Kidney epithelial cell (primary cell): Measurements from ENCODE around the gene RCAN1. TPM values are rescaled to one million over a fixed set of nuclear protein-coding genes. Genes with fewer than 3 reads are reported as not detected.

Source experiments
- DNase-seq: peaks from one replicate; pipeline ENCODE4 v3.0.0-alpha.2; 2010; ENCODE audit warnings: low read depth
- H3K27me3 ChIP-seq: 2 replicates; pipeline ENCODE4 v1.6.0; 2011; ENCODE audit warnings: low read length; ENCODE audit not compliant: control insufficient read depth, insufficient read depth
- H3K36me3 ChIP-seq: 2 replicates; pipeline ENCODE4 v1.5.1; 2011; ENCODE audit warnings: low read length; ENCODE audit not compliant: control insufficient read depth, insufficient read depth
- H3K4me3 ChIP-seq: 2 replicates; pipeline ENCODE4 v1.5.1; 2011; ENCODE audit warnings: low read depth, mild to moderate bottlenecking, control low read depth, low read length
- CTCF ChIP-seq: IDR thresholded peaks from 2 replicates; pipeline ENCODE4 v1.5.1; 2011; ENCODE audit warnings: mild to moderate bottlenecking, moderate library complexity, low read length, control low read depth, inconsistent platforms; ENCODE audit not compliant: insufficient read depth, poor library complexity, severe bottlenecking
- total RNA-seq: library from RNA; depleted of rRNA; stranded (reverse); fragments of >200 nt; gene quantifications from 2 replicates; pipeline ENCODE4 v1.2.3, GENCODE V29; 2015

RCAN1 gene
- total RNA-seq, 1 donor from 2014 or later, result 82.4 TPM

- TF ChIP-seq CTCF, result no peak
- no peaks in the 10 kb centered on the region for H3K36me3 ChIP-seq
- H3K27me3 ChIP-seq, result no peaks in the 10 kb centered on the region
- no peak overlapping the region for H3K4me3 ChIP-seq
- no peak for DNase-seq
Measured at GRCh38 chr21:34553151-34553952, 61.6 kb downstream of the RCAN1 start.

GRCh38 chr21:34552360-34553098, 62.4 kb downstream of the RCAN1 start:
- H3K4me3 ChIP-seq, result no peak overlapping the region
- no peaks in the 10 kb centered on the region for H3K36me3 ChIP-seq
- no peaks in the 10 kb centered on the region for H3K27me3 ChIP-seq
- TF ChIP-seq CTCF, result no peak
- DNase-seq, result no peak

GRCh38 chr21:34550182-34550799, 64.6 kb downstream of the RCAN1 start:
- no peak for TF ChIP-seq CTCF
- no peak for DNase-seq
- Histone ChIP-seq H3K27me3 (no peaks in the 10 kb centered on the region), H3K4me3 (no peak overlapping the region), H3K36me3 (no peaks in the 10 kb centered on the region)

- no peaks in the 10 kb centered on the region for H3K27me3 ChIP-seq
- TF ChIP-seq CTCF, result no peak
- H3K4me3 ChIP-seq, result no peak overlapping the region
- no peaks in the 10 kb centered on the region for H3K36me3 ChIP-seq
- DNase-seq, result no peak
Measured at GRCh38 chr21:34548781-34549376, 66.0 kb downstream of the RCAN1 start.

GRCh38 chr21:34546542-34546941, 68.4 kb downstream of the RCAN1 start:
- no peak for DNase-seq
- Histone ChIP-seq H3K27me3 (no peaks in the 10 kb centered on the region), H3K36me3 (no peaks in the 10 kb centered on the region), H3K4me3 (no peak overlapping the region)
- TF ChIP-seq CTCF, result no peak
